Vagina (tissue), 2 donors: ENCODE data around the gene PLAA. TPM values are rescaled to one million over a fixed set of nuclear protein-coding genes. Genes with fewer than 3 reads are reported as not detected.
A peak's percentile ranks its signal among the peaks of the same experiment; 100 is the strongest.

Source experiments
- DNase-seq, 2 donors: peaks; one replicate each; pipeline ENCODE4 v3.0.0-alpha.2; 2017; ENCODE audit errors: extremely low spot score in 2 of 2
- H3K27ac ChIP-seq: fragments of 200-600 bp; sonication (generic); one replicate; pipeline ENCODE4 v1.5.1; 2019
- H3K27me3 ChIP-seq: fragments of 200-600 bp; sonication (generic); one replicate; pipeline ENCODE4 v1.5.1; 2019
- H3K36me3 ChIP-seq, 2 donors: fragments of 200-600 bp; sonication (generic); one replicate each; pipeline ENCODE4 v1.5.1; 2017 to 2019
- H3K4me1 ChIP-seq: fragments of 200-600 bp; sonication (generic); one replicate; pipeline ENCODE4 v1.5.1; 2019
- H3K4me3 ChIP-seq, 2 donors: fragments of 200-600 bp; sonication (generic); 1 replicate in 1 of 2; 2 replicates in 1 of 2; pipeline ENCODE4 v1.5.1; 2016 to 2019
- H3K9me3 ChIP-seq: fragments of 200-600 bp; sonication (generic); one replicate; pipeline ENCODE4 v1.5.1; 2019
- POLR2A ChIP-seq, 2 donors: fragments of 450-650 bp; IDR thresholded peaks; one replicate each; pipeline ENCODE4 v1.6.1; 2017; ENCODE audit warnings: antibody characterized with exemption in 2 of 2, mild to moderate bottlenecking in 2 of 2, moderate library complexity in 2 of 2
- POLR2AphosphoS5 ChIP-seq, 2 donors: sonication (generic); formaldehyde crosslinking; IDR thresholded peaks; one replicate each; pipeline ENCODE4 v1.9.0; 2017; ENCODE audit warnings: antibody characterized with exemption in 2 of 2, mild to moderate bottlenecking in 2 of 2, low read depth in 1 of 2; ENCODE audit not compliant: insufficient read depth in 1 of 2
- intact Hi-C: fragments of 100-400 bp; cut with DNase I; formaldehyde crosslinking; loops from one replicate; pipeline ENCODE4 v1.15.1; 2023
- total RNA-seq: library from RNA; depleted of rRNA; stranded (reverse); fragments of >200 nt; gene quantifications from one replicate; pipeline ENCODE4 v1.2.3, GENCODE V29; 2016
- TF ChIP-seq, protein P1 (sequence below), 3 experiments: fragments of 450-650 bp in 2 of 3; fragments of 200-600 bp in 1 of 3; sonication (generic) in 1 of 3; IDR thresholded peaks; one replicate each; pipeline ENCODE4 v1.5.1; 2017 to 2019; ENCODE audit warnings: antibody characterized with exemption in 3 of 3, mild to moderate bottlenecking in 2 of 3, moderate library complexity in 2 of 3

PLAA gene
- total RNA-seq, 1 donor from 2014 or later = 28.5 TPM

DNA sequence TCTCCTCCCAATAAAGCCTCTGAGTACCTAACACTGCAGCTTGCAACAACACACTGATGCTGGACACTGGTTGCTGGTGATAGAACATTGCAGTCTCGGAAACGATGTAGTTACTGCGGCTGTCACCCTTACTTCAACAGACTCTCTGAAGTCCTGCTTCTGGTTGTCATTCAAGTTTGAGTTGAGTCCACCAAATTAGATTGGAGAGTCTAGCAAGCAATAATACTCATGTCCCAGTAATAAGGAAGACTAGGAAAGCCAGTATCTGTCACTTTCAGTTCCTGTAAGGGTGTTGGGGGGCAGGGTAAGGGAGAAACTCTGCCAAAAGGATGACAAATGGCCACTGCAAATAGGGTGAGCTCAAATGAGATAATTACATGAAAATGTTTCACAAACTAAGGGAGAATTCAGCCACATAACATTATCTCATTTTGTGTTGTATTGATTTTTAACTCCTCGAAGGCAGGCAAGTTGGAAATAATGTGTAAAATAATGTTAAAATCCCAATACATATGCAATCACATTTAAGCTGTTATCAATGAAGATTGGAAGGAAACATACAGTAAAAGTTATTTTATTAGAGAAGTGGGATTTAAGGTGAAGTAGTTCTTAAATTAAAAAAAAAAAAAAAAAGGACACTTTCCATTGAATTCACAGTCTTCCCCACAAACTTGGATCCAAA, 8.3 kb upstream of the PLAA start:
- H3K27me3 ChIP-seq = no peaks in the 10 kb centered on the region
- DNase-seq = no peak
- H3K36me3 ChIP-seq = no peaks in the 10 kb centered on the region
- no peak for TF ChIP-seq POLR2AphosphoS5 (IDR thresholded peaks at IDR 0.05; ENCODE audit: insufficient read depth in 1 of 2, low read depth in 1 of 2)
- TF ChIP-seq, protein P1, sequence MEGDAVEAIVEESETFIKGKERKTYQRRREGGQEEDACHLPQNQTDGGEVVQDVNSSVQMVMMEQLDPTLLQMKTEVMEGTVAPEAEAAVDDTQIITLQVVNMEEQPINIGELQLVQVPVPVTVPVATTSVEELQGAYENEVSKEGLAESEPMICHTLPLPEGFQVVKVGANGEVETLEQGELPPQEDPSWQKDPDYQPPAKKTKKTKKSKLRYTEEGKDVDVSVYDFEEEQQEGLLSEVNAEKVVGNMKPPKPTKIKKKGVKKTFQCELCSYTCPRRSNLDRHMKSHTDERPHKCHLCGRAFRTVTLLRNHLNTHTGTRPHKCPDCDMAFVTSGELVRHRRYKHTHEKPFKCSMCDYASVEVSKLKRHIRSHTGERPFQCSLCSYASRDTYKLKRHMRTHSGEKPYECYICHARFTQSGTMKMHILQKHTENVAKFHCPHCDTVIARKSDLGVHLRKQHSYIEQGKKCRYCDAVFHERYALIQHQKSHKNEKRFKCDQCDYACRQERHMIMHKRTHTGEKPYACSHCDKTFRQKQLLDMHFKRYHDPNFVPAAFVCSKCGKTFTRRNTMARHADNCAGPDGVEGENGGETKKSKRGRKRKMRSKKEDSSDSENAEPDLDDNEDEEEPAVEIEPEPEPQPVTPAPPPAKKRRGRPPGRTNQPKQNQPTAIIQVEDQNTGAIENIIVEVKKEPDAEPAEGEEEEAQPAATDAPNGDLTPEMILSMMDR (IDR thresholded peaks at IDR 0.05) = no peak
- peak overlapping the region; percentile 58 to 78 for H3K4me3 ChIP-seq
- peak overlapping the region; percentile 78 for H3K27ac ChIP-seq
- H3K9me3 ChIP-seq = no peaks in the 10 kb centered on the region
- intact Hi-C loops = loop anchor here (10.0 kb wide), 1 partner anchor 619 kb away; the partner anchor contains the start of gene C9orf72
- peaks cover 9% of the 10 kb centered on the region for H3K4me1 ChIP-seq

DNA sequence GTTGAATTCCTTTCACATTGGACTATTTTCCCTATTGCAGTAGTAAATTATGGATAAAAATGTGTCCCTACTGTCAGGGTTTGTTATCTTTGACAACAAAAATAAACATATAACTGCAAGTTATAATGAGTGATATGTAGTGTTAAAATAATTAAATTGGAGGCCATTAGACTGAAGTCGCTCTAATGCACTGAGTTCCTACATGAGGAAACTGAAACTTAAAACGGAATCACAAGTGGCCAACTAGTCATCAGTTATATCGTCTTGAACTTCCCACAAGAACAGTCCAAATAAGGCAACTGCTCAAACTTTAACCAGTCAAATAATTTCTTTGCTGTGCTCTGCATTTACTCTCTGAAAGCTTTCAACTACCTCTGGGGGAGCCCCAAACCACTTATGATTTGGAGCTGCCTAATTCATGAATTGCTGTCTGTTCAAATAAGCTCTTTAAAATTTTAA, 7.0 kb upstream of the PLAA start:
- H3K27ac ChIP-seq = no peak overlapping the region
- intact Hi-C loops = loop anchor here (10.0 kb wide), 1 partner anchor 621 kb away; the partner anchor contains the start of gene C9orf72
- TF ChIP-seq, protein P1 (IDR thresholded peaks at IDR 0.05) = no peak
- TF ChIP-seq POLR2AphosphoS5 (IDR thresholded peaks at IDR 0.05; ENCODE audit: insufficient read depth in 1 of 2, low read depth in 1 of 2) = no peak
- TF ChIP-seq POLR2A (IDR thresholded peaks at IDR 0.05) = no peak
- H3K4me1 ChIP-seq = peaks cover 9% of the 10 kb centered on the region
- H3K9me3 ChIP-seq = no peaks in the 10 kb centered on the region
- H3K36me3 ChIP-seq = no peaks in the 10 kb centered on the region
- DNase-seq = no peak
- no peaks in the 10 kb centered on the region for H3K27me3 ChIP-seq
- H3K4me3 ChIP-seq = no peak overlapping the region

DNA sequence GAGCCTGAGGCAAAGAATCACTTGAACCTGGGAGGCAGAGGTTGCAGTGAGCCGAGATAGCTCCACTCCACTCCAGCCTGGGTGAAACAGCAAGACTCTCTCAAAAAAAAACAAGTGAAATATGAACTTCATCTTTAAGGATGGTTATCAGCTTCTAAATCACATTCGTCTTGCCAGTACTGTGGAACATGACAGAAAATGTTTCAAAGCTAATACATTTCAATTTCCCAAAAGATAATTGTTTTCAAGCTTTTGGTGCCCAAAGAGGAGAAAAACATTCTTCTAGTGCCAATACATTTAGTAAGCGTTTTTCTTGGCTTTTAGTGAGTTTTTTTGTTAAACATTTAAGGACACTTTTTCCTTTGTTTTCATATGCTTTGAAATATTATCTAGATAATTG, 4.8 kb upstream of the PLAA start:
- Histone ChIP-seq H3K36me3 (no peaks in the 10 kb centered on the region), H3K9me3 (no peaks in the 10 kb centered on the region), H3K4me3 (no peak overlapping the region), H3K27me3 (no peaks in the 10 kb centered on the region), H3K4me1 (peaks cover 6% of the 10 kb centered on the region), H3K27ac (no peak overlapping the region)
- TF ChIP-seq, protein P1 (IDR thresholded peaks at IDR 0.05) = no peak
- no peak for TF ChIP-seq POLR2AphosphoS5 (IDR thresholded peaks at IDR 0.05; ENCODE audit: insufficient read depth in 1 of 2, low read depth in 1 of 2)
- TF ChIP-seq POLR2A (IDR thresholded peaks at IDR 0.05) = no peak
- intact Hi-C loops = loop anchor here (10.0 kb wide), 1 partner anchor 623 kb away; the partner anchor contains the start of gene C9orf72
- no peak for DNase-seq

DNA sequence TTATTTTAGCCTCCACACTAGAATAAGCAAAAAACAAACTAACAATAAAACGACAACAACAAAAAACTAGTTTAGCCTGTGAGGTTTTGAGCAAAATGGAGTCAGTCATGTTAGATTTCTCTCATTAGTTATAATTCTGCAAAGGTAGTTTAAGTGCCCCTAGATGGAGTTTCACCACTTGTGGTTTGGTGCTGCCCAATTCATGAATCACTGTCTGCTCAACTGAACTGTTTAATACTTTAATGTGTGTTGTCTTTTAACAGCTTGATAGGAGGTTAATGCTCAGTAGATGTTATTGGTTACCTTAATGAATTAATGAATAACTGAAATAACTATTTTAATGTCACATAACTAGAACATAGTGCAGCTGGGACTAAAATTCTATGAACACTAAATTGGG, 3.5 kb upstream of the PLAA start:
- Histone ChIP-seq H3K9me3 (no peaks in the 10 kb centered on the region), H3K27me3 (no peaks in the 10 kb centered on the region), H3K36me3 (no peaks in the 10 kb centered on the region), H3K4me3 (no peak overlapping the region), H3K4me1 (peaks cover 17% of the 10 kb centered on the region), H3K27ac (no peak overlapping the region)
- intact Hi-C loops = loop anchor here (10.0 kb wide), 1 partner anchor 624 kb away; the partner anchor contains the start of gene C9orf72
- no peak for TF ChIP-seq POLR2AphosphoS5 (IDR thresholded peaks at IDR 0.05; ENCODE audit: insufficient read depth in 1 of 2, low read depth in 1 of 2)
- TF ChIP-seq POLR2A (IDR thresholded peaks at IDR 0.05) = no peak
- TF ChIP-seq, protein P1 (IDR thresholded peaks at IDR 0.05) = no peak
- no peak for DNase-seq

DNA sequence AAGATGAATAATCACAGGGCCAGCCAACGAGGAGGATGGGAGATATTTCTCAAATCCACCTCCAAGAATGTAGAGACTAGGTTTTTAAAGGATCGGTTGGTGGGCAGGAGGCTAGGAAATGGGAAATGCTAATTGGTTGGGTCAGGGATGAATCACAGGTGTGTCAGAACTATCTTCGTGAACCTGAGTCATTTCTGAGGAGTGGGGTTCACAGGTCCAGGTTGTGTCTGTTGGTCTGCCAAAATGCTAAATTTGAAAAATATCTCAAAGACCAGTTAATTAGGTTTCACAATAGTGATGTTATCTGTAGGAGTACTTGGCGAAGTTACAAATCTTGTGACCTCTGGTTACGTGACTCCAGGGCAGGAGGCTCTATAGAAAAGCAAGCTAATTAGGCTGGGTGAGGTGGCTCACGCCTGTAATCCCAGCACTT, 2.6 kb upstream of the PLAA start:
- H3K36me3 ChIP-seq = no peaks in the 10 kb centered on the region
- peaks cover 26% of the 10 kb centered on the region for H3K4me1 ChIP-seq
- no peak overlapping the region for H3K27ac ChIP-seq
- DNase-seq = no peak
- H3K9me3 ChIP-seq = no peaks in the 10 kb centered on the region
- no peaks in the 10 kb centered on the region for H3K27me3 ChIP-seq
- no peak overlapping the region for H3K4me3 ChIP-seq
- intact Hi-C loops = loop anchor here (10.0 kb wide), 2 partner anchors 55 to 625 kb away; partner anchors contain the start of genes C9orf72 and CAAP1
- TF ChIP-seq, protein P1 (IDR thresholded peaks at IDR 0.05) = no peak
- TF ChIP-seq POLR2AphosphoS5 (IDR thresholded peaks at IDR 0.05; ENCODE audit: insufficient read depth in 1 of 2, low read depth in 1 of 2) = no peak
- no peak for TF ChIP-seq POLR2A (IDR thresholded peaks at IDR 0.05)
